A673 (cell line): ENCODE data around the gene M1AP. TPM values are rescaled to one million over a fixed set of nuclear protein-coding genes. Genes with fewer than 3 reads are reported as not detected.

Experiments used
- BruUV-seq: library from RNA; stranded (reverse); fragments of 400-500 nt; replicated peaks from 2 replicates; lab custom pipeline; 2021; lab: Mats Ljungman, UMichigan
- CTCF ChIA-PET: fragments of 300-600 bp; sonication (Branson Sonifier 250); formaldehyde crosslinking; loops from one replicate; lab custom pipeline; 2022; ENCODE audit warnings: antibody characterized with exemption; lab: Charles Lee
- POLR2A ChIA-PET: fragments of 300-600 bp; sonication (Branson Sonifier 250); formaldehyde crosslinking; loops from one replicate; lab custom pipeline; 2022; ENCODE audit warnings: antibody characterized with exemption; ENCODE audit not compliant: low non-redundant PET; lab: Charles Lee
- DNase-seq: peaks from one replicate; pipeline ENCODE4 v3.0.0-alpha.2; 2015; ENCODE audit warnings: low spot score
- H3K27ac ChIP-seq: fragments of 200-600 bp; sonication (generic); 2 replicates; pipeline ENCODE4 v1.5.1; 2016; ENCODE audit warnings: mixed run types, low read depth, mild to moderate bottlenecking, mixed read lengths, antibody characterized with exemption, low read length; ENCODE audit not compliant: poor library complexity, severe bottlenecking
- H3K27me3 ChIP-seq: fragments of 200-600 bp; sonication (generic); replicated peaks from 2 replicates; pipeline ENCODE4 v1.6.1; 2017; ENCODE audit warnings: mixed run types, low read depth, mild to moderate bottlenecking, mixed read lengths, antibody characterized with exemption, low read length; ENCODE audit not compliant: insufficient read depth, poor library complexity
- H3K36me3 ChIP-seq: fragments of 200-600 bp; sonication (generic); 2 replicates; pipeline ENCODE4 v1.6.1; 2016; ENCODE audit warnings: mixed run types, mild to moderate bottlenecking, mixed read lengths, antibody characterized with exemption, low read length; ENCODE audit not compliant: insufficient read depth, poor library complexity, severe bottlenecking
- H3K4me1 ChIP-seq: fragments of 200-600 bp; sonication (generic); 2 replicates; pipeline ENCODE4 v1.6.1; 2017; ENCODE audit warnings: mixed run types, mild to moderate bottlenecking, mixed read lengths, antibody characterized with exemption, low read length; ENCODE audit not compliant: insufficient read depth, poor library complexity, severe bottlenecking
- H3K4me3 ChIP-seq: fragments of 200-600 bp; sonication (generic); 2 replicates; pipeline ENCODE4 v1.5.1; 2016; ENCODE audit warnings: low read depth, mixed run types, mild to moderate bottlenecking, mixed read lengths, low read length; ENCODE audit not compliant: poor library complexity, severe bottlenecking
- H3K9me3 ChIP-seq: fragments of 200-600 bp; sonication (generic); 2 replicates; pipeline ENCODE4 v1.6.1; 2016; ENCODE audit warnings: mixed run types, low read depth, mild to moderate bottlenecking, mixed read lengths, antibody characterized with exemption, low read length; ENCODE audit not compliant: poor library complexity, severe bottlenecking
- EZH2 ChIP-seq: fragments of 200-600 bp; sonication (generic); IDR thresholded peaks from 2 replicates; pipeline ENCODE4 v1.6.1; 2017; ENCODE audit warnings: borderline replicate concordance, low read depth, mild to moderate bottlenecking, mixed read lengths, antibody characterized with exemption, low read length; ENCODE audit not compliant: poor library complexity, severe bottlenecking
- intact Hi-C: fragments of 100-400 bp; cut with micrococcal nuclease; formaldehyde crosslinking; loops from one replicate; pipeline ENCODE4 v1.10.0; 2022; ENCODE audit not compliant: unreplicated experiment
- total RNA-seq: library from RNA; stranded (reverse); gene quantifications from 2 replicates; pipeline ENCODE4 v1.2.3, GENCODE V29; 2021
- TF ChIP-seq, protein P1 (sequence below): fragments of 300-800, 200-600 bp; sonication (generic); conservative IDR thresholded peaks from 2 replicates; pipeline ENCODE4 v1.5.1; 2017; ENCODE audit warnings: low read depth, mild to moderate bottlenecking, antibody characterized with exemption, low read length, moderate library complexity, mixed read lengths

Gene M1AP
- total RNA-seq, 1 experiment from 2014 or later = not detected

DNA sequence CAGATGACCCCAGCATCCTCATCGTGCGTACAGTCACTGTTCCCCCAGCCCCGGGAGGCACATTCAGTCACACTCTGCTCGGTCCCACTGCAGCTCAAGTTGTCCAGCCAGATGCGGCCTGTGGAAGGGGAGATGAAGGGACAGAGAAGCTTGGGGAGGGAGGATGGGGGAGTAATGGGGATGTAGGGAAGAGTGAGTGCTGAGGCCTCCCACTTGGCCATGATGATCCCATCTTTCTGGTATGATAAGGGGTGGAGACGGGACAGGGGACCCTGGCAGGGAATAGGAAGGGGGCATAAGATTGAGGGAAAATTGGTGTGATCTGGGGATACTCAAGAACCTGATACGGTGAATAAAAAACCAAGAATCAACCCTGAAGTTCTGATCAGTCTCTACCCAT, 97.9 kb downstream of the M1AP start:
- no TSS peak for BruUV-seq
- H3K36me3 ChIP-seq = no peaks in the 10 kb centered on the region
- POLR2A ChIA-PET = no interaction called here
- CTCF ChIA-PET = no interaction called here
- DNase-seq = no peak
- H3K27me3 ChIP-seq = peaks cover 14% of the 10 kb centered on the region
- no peak overlapping the region for H3K27ac ChIP-seq
- intact Hi-C loops = no loop called here
- no peak overlapping the region for H3K4me3 ChIP-seq
- H3K9me3 ChIP-seq = no peaks in the 10 kb centered on the region
- TF ChIP-seq, protein P1, sequence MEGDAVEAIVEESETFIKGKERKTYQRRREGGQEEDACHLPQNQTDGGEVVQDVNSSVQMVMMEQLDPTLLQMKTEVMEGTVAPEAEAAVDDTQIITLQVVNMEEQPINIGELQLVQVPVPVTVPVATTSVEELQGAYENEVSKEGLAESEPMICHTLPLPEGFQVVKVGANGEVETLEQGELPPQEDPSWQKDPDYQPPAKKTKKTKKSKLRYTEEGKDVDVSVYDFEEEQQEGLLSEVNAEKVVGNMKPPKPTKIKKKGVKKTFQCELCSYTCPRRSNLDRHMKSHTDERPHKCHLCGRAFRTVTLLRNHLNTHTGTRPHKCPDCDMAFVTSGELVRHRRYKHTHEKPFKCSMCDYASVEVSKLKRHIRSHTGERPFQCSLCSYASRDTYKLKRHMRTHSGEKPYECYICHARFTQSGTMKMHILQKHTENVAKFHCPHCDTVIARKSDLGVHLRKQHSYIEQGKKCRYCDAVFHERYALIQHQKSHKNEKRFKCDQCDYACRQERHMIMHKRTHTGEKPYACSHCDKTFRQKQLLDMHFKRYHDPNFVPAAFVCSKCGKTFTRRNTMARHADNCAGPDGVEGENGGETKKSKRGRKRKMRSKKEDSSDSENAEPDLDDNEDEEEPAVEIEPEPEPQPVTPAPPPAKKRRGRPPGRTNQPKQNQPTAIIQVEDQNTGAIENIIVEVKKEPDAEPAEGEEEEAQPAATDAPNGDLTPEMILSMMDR = no peak
- no peak for TF ChIP-seq EZH2
- H3K4me1 ChIP-seq = peaks cover 5% of the 10 kb centered on the region

DNA sequence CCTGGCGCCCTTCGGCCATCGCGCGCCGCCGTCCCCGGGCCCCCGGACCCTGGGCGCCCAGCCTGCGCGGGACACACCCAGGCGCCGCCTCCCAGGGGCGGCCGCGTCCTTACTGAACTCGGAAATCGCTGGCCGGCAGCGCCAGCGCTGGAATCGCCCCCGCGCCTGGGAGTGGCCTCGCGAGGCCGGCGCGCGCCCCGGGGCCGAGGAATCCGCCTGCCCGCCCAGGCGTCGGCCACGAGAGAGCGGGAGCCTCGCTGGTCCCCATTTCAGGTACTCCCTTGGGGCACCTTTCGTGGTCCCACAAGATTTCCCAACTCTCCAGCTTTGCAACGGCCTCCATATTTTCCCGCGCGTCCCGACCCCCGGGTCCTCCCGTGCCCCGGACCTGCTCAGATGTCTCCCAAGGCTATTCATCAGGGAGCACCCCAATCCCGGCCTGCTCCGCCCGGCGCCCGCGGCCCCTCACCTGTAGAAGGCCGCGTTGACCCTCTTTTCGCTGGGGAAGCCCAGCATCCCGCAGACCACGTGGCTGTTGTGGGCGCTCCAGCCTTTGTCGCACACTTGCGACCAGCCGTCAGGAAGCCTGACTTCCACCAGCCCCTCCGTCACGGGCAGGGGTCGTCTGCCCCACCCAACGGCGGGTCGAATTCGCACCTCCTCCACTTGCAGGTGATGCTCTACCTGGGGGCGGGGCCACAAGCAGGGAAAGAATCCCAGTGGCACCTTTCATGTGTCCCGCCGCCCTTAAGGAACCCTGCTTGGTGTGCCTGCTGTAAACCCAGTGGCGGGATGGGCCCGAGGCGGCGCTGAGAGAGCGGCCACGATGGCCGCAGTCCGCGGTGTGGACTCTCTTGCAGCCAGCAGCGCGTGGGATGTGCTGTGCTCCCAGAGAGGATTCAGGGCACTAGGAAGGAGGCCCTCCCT, 99.0 kb downstream of the M1AP start:
- intact Hi-C loops = no loop called here
- ChIA-PET POLR2A (no interaction called here), CTCF (no interaction called here)
- Histone ChIP-seq H3K36me3 (no peaks in the 10 kb centered on the region), H3K4me3 (peak overlapping the region; percentile 48), H3K27ac (no peak overlapping the region), H3K27me3 (peaks cover 14% of the 10 kb centered on the region), H3K9me3 (no peaks in the 10 kb centered on the region), H3K4me1 (peaks cover 5% of the 10 kb centered on the region)
- BruUV-seq = no TSS peak
- DNase-seq = peak; percentile 38
- TF ChIP-seq, protein P1 = no peak
- no peak for TF ChIP-seq EZH2

DNA sequence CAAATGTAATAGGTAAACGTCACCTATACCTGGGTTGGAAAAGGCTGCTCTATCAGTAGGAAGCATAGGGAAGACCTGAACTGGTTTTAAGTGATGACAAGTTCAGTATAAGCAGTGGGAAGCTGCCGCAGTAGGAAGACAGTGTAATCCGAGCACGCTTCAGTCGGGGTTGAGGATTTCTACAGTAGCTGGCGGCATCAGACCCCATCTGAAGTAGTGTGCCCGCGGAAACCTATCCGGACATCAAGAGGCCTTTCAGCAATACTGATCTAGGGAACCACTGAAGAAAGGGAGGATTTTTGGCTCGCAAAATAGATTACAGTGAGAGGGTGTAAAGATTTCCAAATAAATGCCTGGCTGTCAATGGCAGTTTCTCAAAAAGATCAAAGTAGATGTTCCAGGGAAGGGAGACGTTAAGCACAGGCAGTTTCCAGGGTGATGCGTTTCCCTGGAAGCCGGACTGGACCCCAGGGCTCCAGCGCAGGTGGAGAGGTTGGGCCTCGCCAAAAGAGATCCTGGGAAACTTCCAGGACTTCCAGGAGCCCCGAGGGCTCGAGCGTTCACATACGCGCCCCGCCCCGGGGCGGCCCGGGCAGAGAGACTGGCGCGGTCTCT, 99.7 kb downstream of the M1AP start:
- H3K36me3 ChIP-seq = no peaks in the 10 kb centered on the region
- TF ChIP-seq, protein P1 = no peak
- TF ChIP-seq EZH2 = no peak
- peaks cover 5% of the 10 kb centered on the region for H3K4me1 ChIP-seq
- H3K27ac ChIP-seq = no peak overlapping the region
- H3K4me3 ChIP-seq = peak overlapping the region; percentile 48
- H3K9me3 ChIP-seq = no peaks in the 10 kb centered on the region
- peaks cover 14% of the 10 kb centered on the region for H3K27me3 ChIP-seq
- intact Hi-C loops = no loop called here
- BruUV-seq = no TSS peak
- ChIA-PET CTCF (no interaction called here), POLR2A (no interaction called here)
- DNase-seq = peak; percentile 29
